ENCODE measurements around the gene RHPN2.

DNA sequence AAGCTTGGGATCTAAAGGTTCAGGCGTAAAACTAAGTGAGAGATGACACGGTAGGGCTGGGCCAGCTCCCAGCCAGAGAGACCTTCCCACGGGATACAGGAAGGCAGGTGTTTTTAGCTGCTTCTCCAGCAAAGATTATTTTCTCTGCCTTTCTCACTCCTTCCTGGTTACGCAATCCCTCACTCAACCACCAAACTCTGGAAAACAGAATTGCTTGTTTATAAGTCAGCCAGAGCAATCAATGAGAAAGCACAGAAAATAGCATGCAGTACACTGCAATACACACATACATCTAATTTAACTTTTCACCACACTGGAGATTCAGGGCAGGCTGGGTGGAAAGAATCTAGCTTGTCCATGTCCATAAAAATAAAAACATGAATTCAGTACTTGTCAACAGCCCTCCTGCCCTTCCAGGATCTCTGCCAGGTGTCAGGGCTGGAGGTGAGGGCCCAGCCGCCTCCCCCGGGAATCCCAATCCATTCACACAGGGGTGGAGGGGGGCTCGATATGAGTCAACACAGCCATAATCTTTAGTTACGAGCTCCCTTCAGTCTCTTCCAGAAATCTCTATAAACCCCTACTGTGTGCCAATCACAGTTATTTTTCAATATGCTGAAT is 12.2 kb downstream of the RHPN2 start:
- TF ChIP-seq, protein P1, sequence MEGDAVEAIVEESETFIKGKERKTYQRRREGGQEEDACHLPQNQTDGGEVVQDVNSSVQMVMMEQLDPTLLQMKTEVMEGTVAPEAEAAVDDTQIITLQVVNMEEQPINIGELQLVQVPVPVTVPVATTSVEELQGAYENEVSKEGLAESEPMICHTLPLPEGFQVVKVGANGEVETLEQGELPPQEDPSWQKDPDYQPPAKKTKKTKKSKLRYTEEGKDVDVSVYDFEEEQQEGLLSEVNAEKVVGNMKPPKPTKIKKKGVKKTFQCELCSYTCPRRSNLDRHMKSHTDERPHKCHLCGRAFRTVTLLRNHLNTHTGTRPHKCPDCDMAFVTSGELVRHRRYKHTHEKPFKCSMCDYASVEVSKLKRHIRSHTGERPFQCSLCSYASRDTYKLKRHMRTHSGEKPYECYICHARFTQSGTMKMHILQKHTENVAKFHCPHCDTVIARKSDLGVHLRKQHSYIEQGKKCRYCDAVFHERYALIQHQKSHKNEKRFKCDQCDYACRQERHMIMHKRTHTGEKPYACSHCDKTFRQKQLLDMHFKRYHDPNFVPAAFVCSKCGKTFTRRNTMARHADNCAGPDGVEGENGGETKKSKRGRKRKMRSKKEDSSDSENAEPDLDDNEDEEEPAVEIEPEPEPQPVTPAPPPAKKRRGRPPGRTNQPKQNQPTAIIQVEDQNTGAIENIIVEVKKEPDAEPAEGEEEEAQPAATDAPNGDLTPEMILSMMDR (IDR thresholded peaks at IDR 0.05 in 8 of 11, conservative IDR thresholded peaks at IDR 0.05 in 3 of 11), result no peak
- TF ChIP-seq POLR2A (IDR thresholded peaks at IDR 0.05), result no peak
- TF ChIP-seq POLR2AphosphoS5 (IDR thresholded peaks at IDR 0.05), result no peak

Data from spleen (tissue), 7 donors.